K562 (cell line): ENCODE results near the gene DLGAP3. TPM values are rescaled to one million over a fixed set of nuclear protein-coding genes. Genes with fewer than 3 reads are reported as not detected.

Source experiments
- BMI1 ChIP-seq: fragments of 150-350 bp; IDR thresholded peaks from 2 replicates; pipeline ENCODE4 v1.6.1; 2014; ENCODE audit warnings: low read length
- CREBBP ChIP-seq: IDR thresholded peaks from one replicate; pipeline ENCODE4 v1.6.1; 2012; ENCODE audit warnings: low read depth, mild to moderate bottlenecking, control low read depth, inconsistent platforms, low read length
- CTCF ChIP-seq, 3 experiments: IDR thresholded peaks in 2 of 3; conservative IDR thresholded peaks in 1 of 3; 2 replicates each; pipeline ENCODE4 v1.5.1; 2011 to 2012; ENCODE audit warnings: low read length in 3 of 3, mild to moderate bottlenecking in 3 of 3, control low read depth in 2 of 3, improper control_type of control experiment in 1 of 3, inconsistent platforms in 1 of 3, low read depth in 1 of 3, mixed read lengths in 1 of 3, moderate library complexity in 1 of 3; ENCODE audit not compliant: insufficient read depth in 2 of 3
- DNMT1 ChIP-seq: fragments of 450-650 bp; IDR thresholded peaks from 2 replicates; pipeline ENCODE4 v1.6.1; 2016; ENCODE audit warnings: antibody characterized with exemption, mild to moderate bottlenecking
- HDAC1 ChIP-seq, 2 experiments: fragments of 450-650 bp; IDR thresholded peaks; 2 replicates each; pipeline ENCODE4 v1.6.1; 2016 to 2017; ENCODE audit warnings: inconsistent platforms in 1 of 2, mild to moderate bottlenecking in 1 of 2, moderate library complexity in 1 of 2
- HMGN3 ChIP-seq: IDR thresholded peaks from 2 replicates; pipeline ENCODE4 v1.6.1; 2011; ENCODE audit warnings: borderline replicate concordance, low read depth, mild to moderate bottlenecking, mixed read lengths, low read length; ENCODE audit not compliant: insufficient read length; ENCODE audit errors: extremely low read depth
- MYC ChIP-seq, 2 experiments: fragments of 250-450 bp in 1 of 2; sonication (Bioruptor Pico) in 1 of 2; IDR thresholded peaks; 2 replicates each; pipeline versions ENCODE4 v1.5.1 to v1.6.1; 2012 to 2021; ENCODE audit warnings: low read depth in 2 of 2, borderline replicate concordance in 1 of 2, improper control_type of control experiment in 1 of 2, low read length in 1 of 2, mild to moderate bottlenecking in 1 of 2, moderate library complexity in 1 of 2
- NFIX ChIP-seq: fragments of 250-450 bp; sonication (Bioruptor Pico); IDR thresholded peaks from 2 replicates; pipeline ENCODE4 v1.4.0; 2020; ENCODE audit warnings: low read depth, mild to moderate bottlenecking, moderate library complexity
- PBX2 ChIP-seq, 2 experiments: IDR thresholded peaks in 1 of 2; conservative IDR thresholded peaks in 1 of 2; 2 replicates each; pipeline ENCODE4 v1.6.1; 2016; ENCODE audit warnings: low read depth in 2 of 2, mild to moderate bottlenecking in 1 of 2, missing compliant biosample characterization in 1 of 2, missing genetic modification characterization in 1 of 2, moderate library complexity in 1 of 2
- PHF21A ChIP-seq: fragments of 450-650 bp; IDR thresholded peaks from 2 replicates; pipeline ENCODE4 v1.6.1; 2017; ENCODE audit warnings: low read depth, borderline replicate concordance
- POLR2AphosphoS5 ChIP-seq: IDR thresholded peaks from 2 replicates; pipeline ENCODE4 v1.6.1; 2011; ENCODE audit warnings: mild to moderate bottlenecking, low read depth, low read length, moderate library complexity; ENCODE audit not compliant: control insufficient read depth, insufficient read depth
- POLR3G ChIP-seq: IDR thresholded peaks from 2 replicates; pipeline ENCODE4 v1.6.1; 2011; ENCODE audit not compliant: insufficient read length, insufficient replicate concordance; ENCODE audit errors: extremely low read depth
- RBM15 ChIP-seq: fragments of 200-400 bp; formaldehyde crosslinking; IDR thresholded peaks from 2 replicates; pipeline ENCODE4 v1.6.1; 2018; ENCODE audit warnings: mild to moderate bottlenecking, low read length, moderate library complexity; ENCODE audit not compliant: insufficient read depth
- RCOR1 ChIP-seq, 2 experiments: IDR thresholded peaks; 2 replicates each; pipeline ENCODE4 v1.6.1; 2012; ENCODE audit warnings: low read depth in 2 of 2, low read length in 2 of 2, borderline replicate concordance in 1 of 2, improper control_type of control experiment in 1 of 2
- SMAD2 ChIP-seq: fragments of 150-350 bp; IDR thresholded peaks from 2 replicates; pipeline ENCODE4 v1.6.1; 2014; ENCODE audit warnings: low read depth, mild to moderate bottlenecking, low read length
- SUPT5H ChIP-seq: fragments of 450-650 bp; IDR thresholded peaks from 2 replicates; pipeline ENCODE4 v1.6.1; 2016
- ZC3H11A ChIP-seq: IDR thresholded peaks from 2 replicates; pipeline ENCODE4 v1.6.1; 2012; ENCODE audit warnings: low read depth, low read length, improper control_type of control experiment
- ZNF140 ChIP-seq: fragments of 250-450 bp; sonication (Bioruptor Pico); IDR thresholded peaks from 2 replicates; pipeline ENCODE4 v1.8.0; 2021; ENCODE audit warnings: moderate library complexity, mild to moderate bottlenecking, inconsistent platforms
- ZNF23 ChIP-seq: fragments of 250-450 bp; sonication (Bioruptor Pico); IDR thresholded peaks from 2 replicates; pipeline ENCODE4 v1.4.0; 2020; ENCODE audit warnings: mild to moderate bottlenecking
- ZNF280A ChIP-seq: fragments of 450-650 bp; IDR thresholded peaks from 2 replicates; pipeline ENCODE4 v1.6.1; 2018; ENCODE audit warnings: mild to moderate bottlenecking, low read depth; ENCODE audit not compliant: partially characterized antibody
- polyA plus RNA-seq, 8 experiments: library from polyadenylated mRNA; depleted of rRNA in 4 of 8; stranded (reverse) in 5 of 8; unstranded in 3 of 8; fragments of >200 nt; fragmentation: Nextera tagmentation in 2 of 8; fragmentation: Illumina TruSeq in 1 of 8; extraction: Ambion mirVana in 2 of 8; extraction: Trizol in 1 of 8; gene quantifications; 2 replicates each; pipeline versions ENCODE4 v1.2.1 to v1.2.3, GENCODE V29; 2011 to 2014; ENCODE audit warnings: inconsistent platforms in 1 of 8, missing spikeins in 1 of 8
- total RNA-seq, 7 experiments: library from RNA; depleted of rRNA in 6 of 7; stranded (reverse); fragments of >200 nt in 6 of 7; fragmentation: Illumina TruSeq in 2 of 7; extraction: Trizol in 2 of 7; gene quantifications; 2 replicates each; pipeline versions ENCODE4 v1.2.1 to v1.2.3, GENCODE V29; 2011 to 2021; ENCODE audit warnings: low replicate concordance in 1 of 7

The DLGAP3 gene
- total and polyA plus RNA-seq, 9 of the 15 experiments (the other 6 are each of a cell fraction or from before 2014, with no cell fraction given) = 0.01 to 0.16 (median 0.07) TPM; not detected in 6

GRCh38 chr1:34845131-34845901 lies 84.1 kb downstream of the DLGAP3 start (continued):
- TF ChIP-seq ZNF280A = no peak
- peak in 1 of 2 experiments; percentile 92; a peak in 2 of 4 replicates for TF ChIP-seq RCOR1 (IDR thresholded peaks at IDR 0.05; ENCODE audit: borderline replicate concordance in 1 of 2, low read depth in 2 of 2, low read length in 2 of 2)
- no peak for TF ChIP-seq ZNF140 (CRISPR knock-in tag)
- TF ChIP-seq SUPT5H = no peak
- no peak for TF ChIP-seq BMI1
- no peak for TF ChIP-seq POLR3G
- TF ChIP-seq PBX2 (CRISPR knock-in tag; IDR thresholded peaks at IDR 0.05; ENCODE audit: low read depth) = no peak
- no peak for TF ChIP-seq PBX2 (tag; conservative IDR thresholded peaks at IDR 0.05; ENCODE audit: low read depth)
- TF ChIP-seq DNMT1 = no peak
- TF ChIP-seq PHF21A = peak; percentile 78; the same call in 1 of the 2 replicates
- no peak for TF ChIP-seq NFIX
- TF ChIP-seq POLR2AphosphoS5 = no peak
- peak; percentile 64 for TF ChIP-seq MYC (IDR thresholded peaks at IDR 0.05; ENCODE audit: low read depth, low read length)
- no peak for TF ChIP-seq MYC (CRISPR knock-in tag; IDR thresholded peaks at IDR 0.05; ENCODE audit: borderline replicate concordance, low read depth)
- no peak for TF ChIP-seq SMAD2
- TF ChIP-seq CREBBP = no peak
- peak; percentile 38 to 61 (median 52); a peak in 4 of 6 replicates for TF ChIP-seq CTCF (IDR thresholded peaks at IDR 0.05 in 2 of 3, conservative IDR thresholded peaks at IDR 0.05 in 1 of 3; ENCODE audit: insufficient read depth in 2 of 3, low read depth in 1 of 3, low read length in 3 of 3)
- TF ChIP-seq RBM15 = no peak
- no peak for TF ChIP-seq ZNF23
- peak; percentile 70; the same call in 1 of the 2 replicates for TF ChIP-seq ZC3H11A
- no peak for TF ChIP-seq HMGN3
- TF ChIP-seq HDAC1 (IDR thresholded peaks at IDR 0.05) = peak in 1 of 2 experiments; percentile 58; a peak in 1 of 4 replicates
